ENCODE measurements around the gene PUSL1.
A peak's percentile ranks its signal among the peaks of the same experiment; 100 is the strongest.

The PUSL1 gene

DNA sequence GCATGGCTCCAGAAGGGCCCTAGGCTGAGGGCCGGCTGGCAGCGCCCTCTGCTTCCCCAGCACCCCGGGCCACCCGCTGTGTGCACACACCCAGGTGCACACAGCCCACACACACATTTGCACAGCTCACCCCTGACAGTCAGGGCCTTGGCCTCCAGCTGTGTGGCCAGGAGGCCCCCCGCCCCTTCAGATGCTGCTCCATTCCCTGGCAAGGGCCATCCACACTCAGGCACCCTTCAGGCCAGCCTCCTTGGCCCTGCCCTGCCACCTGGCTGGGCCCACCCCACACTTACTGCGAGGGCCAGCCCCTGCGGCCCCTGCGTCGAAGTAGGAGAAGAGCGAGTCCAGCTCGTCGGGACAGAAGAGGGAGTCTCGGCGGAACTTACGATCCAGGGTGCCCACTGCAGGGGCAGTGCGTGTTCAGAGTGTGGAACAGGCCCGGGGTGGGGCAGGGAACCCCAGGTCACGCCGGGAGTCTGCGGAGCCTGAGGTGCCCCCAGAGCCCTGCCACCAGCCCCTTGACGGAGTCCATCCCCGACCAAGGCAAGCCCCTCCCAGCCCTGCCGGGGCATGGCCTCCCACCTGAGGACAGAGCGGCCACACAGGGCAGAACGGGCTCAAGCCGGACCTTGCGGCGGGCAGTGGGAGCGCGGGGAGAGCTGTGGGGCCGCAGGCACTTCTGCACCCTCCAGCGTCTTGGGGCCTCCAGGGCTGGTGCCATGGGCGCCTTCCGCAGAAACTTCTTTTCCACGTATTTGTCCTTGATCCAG lies 13.1 kb upstream of the PUSL1 start:
- no peak for DNase-seq (ENCODE audit: low read depth)

DNA sequence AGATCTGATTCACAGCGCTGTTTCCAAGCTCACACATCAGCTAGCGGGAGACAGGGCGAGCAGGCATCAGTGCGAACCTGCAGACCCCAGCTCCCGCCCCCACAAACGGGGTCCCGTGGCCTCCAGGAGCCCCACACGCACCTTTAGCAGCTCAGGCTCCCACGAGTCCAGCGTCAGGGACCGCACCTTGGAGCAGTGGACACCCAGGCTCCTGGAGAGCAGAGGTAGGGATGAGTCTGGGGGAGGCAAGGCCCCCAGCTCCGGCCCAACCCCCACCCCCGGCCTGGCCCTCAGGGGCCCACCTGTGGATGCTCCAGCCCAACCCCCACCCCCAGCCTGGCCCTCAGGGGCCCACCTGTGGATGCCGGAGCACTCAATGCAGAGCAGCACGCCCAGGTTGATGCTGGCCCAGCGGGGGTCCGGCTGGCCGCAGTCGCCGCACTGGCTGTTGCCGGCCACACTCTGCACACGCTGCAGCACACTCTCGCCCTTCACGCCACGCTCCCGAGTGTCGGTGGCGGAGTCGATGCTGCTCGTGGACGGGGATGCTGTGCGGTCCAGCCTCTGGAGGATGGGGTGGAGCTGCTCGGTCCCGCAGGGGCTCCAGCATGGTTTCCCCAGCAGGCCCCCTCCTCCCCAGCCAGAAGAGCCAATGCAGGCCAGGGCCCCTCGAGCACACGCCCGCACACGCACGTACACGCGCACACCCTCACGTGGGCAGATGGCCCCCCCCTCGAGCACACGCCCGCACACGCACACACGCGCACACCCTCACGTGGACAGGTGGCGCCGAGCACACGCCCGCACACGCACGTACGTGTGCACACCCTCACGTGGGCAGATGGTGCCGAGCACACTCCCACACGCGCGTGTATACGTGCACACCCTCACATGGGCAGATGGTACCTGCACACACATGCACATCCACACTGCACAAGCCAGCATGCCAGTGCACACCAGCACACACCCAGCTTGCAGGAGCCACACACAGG lies 12.0 kb upstream of the PUSL1 start:
- no peak for DNase-seq (ENCODE audit: low read depth)

DNA sequence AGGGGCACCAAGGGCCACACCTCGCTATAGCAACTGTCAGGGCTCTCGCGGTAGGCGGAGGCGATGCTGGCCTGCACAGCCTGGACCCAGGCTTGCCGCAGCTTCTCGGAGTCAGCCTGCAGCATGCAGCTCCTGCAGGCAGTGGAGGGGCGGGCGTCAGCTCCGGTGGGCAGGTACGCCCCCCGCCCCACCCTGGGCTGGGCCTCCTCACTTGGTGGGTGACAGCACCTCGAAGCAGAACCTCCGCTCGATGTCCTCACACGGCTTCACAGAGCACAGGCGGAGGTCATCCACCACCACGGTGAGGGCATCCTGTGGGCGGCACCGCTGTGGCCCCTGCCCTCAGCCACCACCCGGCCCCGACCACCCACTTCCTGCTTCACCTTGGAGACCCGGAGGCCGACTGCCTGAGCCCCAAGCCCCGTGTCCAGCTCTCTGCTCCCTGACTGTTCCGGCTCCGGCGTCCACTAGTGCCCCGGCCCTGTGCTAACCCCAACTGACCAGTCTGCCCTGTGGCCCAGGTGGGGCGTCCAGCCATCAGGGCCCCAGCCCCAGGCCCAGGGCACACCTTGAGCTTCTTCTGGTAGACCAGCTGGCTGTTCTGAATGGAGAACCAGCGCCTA lies 10.5 kb upstream of the PUSL1 start:
- DNase-seq (ENCODE audit: low read depth): no peak

DNA sequence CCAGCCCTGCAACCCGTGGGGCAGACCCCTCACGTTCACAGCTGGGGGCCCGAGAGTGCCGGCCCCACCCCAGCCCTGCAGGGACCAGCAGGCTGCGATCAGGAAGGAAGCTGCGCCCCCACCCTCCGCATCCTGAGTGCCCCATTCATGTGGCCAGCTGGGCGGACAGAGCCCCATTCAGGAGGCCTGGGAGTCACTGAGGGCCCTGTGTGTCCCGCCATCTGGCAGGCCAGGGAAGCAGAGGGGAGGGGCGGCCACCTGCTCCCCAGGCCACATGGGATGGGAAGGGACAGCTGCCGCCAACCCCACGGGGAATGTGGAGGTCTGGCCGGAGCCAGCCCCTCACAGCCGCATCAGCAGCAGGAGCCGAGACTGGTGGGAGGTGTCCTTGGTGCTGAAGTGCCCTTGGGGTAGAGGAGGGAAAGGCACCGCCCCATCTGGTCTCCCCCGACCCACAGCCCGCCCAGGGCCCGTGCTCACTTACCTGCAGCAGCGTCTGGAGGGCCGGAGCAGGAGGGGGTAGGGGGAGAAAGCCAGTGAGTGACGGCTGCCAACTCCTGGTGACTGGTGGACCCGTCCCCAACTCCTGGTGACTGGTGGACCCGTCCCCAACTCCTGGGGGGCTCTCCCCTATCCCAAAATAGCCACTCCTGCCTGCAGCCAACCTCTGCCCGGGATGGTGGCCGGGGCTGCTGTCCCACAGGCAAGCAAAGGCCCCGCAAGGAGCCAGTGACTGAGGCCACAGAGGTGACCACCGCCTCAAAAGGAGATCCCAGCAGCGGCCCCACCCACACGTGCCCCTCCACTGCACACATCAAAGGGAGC lies 9.3 kb upstream of the PUSL1 start:
- DNase-seq (ENCODE audit: low read depth): no peak

DNA sequence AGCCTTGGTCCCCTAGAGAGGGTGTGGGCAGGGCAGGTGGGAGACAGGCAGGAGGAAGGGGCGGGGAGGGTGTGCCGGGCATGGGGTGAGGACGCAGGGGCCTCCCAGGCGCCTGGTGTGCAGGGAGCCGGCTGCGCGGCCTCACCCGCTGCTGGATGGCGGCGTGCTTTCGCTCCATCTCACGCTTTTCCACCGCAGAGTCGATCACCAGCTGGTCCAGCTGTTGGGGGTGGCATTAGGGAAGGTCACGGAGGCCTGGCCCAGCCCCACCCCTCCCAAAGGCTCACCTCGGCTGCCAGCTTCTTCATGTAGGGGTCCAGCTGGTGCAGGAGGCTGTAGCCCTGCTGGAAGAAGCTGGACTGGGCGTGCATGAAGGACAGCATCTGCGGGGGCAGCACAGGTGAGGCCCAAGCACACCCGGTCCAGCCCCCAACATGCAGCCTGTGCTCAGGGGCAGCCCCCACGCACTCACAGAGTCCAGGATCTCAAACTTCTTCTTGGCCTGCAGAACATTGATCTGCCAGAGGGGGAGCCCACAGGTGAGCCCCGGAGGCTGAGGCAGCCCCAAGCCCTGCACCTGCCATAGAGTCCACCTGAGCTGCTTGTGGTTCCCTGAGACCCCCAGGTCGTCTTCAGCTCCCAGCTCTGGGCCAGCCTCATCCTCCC lies 8.6 kb upstream of the PUSL1 start:
- no peak for DNase-seq (ENCODE audit: low read depth)

DNA sequence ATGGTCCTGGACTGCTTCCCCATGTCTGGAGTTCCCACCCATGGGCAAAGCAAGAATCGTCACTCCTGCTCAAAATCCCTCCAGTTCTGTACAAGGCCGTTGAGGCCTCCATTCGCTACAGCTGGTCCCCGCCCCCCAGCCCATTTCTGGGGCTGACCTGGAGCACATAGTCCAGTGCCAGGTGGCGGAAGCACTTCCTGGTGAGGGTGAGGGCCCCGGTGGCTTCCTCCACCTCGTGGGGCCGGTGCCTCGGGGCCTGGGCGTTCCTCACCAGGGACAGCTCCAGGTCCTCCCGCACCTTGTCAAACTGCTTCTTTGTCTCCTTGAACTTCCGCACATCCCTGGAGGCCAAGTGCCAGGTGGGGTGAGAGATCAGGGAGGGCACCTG lies 8.1 kb upstream of the PUSL1 start:
- DNase-seq (ENCODE audit: low read depth): no peak

DNA sequence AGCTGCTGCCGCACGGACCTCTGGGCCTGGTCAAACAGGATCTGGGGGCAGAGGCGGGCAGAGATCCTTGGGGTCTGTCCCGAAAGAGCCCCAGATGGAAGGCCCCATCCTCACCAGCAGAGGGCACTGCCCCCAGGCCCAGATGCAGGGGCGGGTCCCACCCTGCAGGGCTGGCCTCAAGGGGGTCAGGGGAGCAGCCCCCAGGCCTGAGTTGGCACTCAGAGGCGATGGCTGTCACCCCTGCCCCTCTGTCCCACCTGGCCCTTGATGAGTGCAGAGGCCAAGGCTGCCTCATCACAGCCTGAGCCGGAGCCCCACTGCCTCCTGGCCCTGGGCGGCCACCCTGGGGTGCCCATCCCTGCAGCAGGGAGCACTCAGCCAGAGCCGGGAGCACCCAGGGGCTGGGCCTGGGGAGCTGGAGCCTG lies 6.4 kb upstream of the PUSL1 start:
- no peak for DNase-seq (ENCODE audit: low read depth)

DNA sequence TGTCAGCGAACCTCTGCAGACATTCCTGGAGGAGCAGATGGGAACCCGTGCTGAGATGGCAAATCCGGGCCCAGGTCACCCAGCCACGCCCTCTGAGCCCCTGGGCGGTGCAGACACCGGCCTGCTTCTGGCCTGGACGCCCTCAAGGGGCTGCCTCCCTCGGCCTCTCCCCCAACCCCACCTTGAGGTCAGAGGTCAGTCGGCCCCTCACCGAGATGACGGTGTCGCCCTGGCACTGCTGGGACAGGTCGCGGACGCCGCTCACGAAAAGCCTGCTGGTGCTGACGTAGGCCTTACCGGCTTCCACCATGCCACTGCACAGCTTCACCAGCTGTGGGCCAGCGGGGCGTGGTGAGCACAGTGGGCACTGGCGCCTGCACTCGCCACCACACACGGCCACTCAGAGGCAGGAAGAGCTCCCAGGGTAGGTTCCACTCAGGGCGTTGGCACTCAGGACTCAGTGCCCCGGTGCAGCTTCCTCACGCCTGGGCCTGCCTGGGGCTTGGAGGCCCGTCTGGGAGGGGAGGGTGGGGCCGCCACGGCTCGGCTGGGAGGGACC lies 5.4 kb upstream of the PUSL1 start:
- DNase-seq (ENCODE audit: low read depth): no peak

DNA sequence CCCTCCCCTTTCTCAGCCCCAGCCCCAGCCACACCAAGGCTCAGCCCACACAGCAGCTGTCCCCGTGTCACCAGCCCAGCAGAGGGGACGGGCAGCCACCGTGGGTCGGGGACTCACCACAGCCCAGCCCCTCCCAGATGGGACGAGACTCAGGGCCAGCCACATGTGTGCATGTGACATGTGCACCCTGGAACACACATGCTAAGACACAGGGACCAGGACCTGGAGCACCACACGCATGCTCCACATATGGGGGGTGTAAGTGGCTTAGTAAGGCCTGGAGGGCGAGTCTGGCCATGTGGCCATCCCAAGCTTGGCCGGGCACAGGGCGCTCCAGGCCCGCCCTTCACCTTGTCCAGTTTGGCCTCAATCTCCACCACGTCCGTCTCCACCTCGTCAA lies 4.7 kb upstream of the PUSL1 start:
- no peak for DNase-seq (ENCODE audit: low read depth)

DNA sequence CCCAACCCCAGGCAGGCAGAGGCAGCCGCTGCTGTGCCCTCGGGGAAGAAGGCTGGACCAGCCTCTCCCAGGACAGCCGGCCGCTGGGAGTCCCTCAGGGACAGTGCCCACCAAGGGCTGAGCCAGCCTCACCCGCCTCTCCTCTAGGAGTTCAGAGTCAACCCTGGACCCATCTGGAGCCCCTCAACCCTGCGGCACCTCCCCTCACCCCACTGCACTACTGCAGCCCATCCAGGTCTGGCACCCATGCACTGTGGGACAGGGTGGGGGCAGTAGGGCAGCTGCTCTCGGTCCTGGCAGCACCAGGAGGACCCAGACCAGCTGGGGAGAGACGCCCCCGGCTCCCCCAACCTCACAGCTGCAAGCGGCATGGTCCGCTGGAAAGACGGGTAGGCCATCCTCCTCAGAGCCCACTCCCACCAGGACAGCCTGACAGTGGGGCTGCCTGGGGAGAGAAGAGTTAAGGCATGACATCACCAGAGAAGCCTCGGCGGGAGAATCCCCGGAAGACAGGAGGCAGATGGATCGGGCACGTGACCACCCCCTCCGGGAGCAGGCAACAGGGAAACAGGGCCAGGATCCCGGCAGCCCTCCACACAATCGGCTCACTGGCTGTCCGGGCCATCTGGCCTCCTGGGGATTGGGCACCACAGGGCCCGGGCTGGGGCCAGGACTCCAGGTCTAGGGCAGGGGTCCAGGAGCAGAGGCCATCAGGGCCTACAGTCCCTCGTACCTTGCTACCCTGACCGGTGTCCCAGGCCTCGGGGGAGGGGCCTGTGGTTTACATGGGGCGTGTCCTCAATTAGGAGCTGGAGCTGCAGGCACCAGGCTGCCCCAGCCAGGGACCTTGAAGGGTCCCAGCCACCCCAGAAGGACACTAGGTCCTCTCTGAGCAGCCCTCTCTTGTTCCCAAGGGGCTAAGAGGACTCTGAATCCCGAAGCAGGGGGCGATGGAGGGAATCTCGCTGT lies 3.8 kb upstream of the PUSL1 start:
- peak; percentile 68 for DNase-seq (ENCODE audit: low read depth)

DNA sequence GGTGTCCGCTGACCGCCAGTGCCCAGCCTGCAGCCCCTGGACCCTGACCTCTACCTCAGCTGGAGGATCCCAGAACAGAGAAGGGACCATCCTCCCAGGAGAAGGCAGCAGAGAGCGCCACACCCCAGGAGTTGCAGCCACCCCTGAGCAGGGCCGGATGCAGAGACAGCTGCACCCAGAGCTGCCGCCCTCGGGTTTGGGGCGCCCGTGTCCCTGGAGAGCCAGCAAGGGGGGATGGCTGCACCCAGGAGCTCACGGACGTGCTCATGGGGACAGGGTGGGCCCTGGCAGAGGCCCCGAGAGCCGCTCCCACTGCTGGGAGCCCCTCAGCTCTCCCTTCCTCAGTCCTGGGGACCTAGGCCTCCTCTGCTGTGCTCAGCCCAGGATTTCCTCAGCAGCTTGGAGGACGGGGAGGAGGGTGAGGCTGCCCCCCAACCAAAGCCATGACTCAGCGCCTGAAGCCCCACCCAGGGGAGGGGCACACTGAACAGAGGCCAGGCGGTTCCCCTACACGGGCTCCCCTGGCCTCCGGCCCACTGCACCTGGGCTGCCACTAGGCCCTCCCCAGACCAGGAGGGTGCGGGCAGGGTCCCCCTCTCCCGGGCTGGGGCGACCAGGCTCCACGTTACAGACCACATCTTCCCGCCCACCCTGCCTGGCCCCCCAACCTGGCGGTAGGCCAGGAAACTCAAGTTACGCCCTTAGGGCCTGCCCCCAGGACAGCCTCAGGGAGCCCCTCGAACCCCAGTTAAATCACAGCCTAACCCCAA lies 2.9 kb upstream of the PUSL1 start:
- peak; percentile 69 for DNase-seq (ENCODE audit: low read depth)

DNA sequence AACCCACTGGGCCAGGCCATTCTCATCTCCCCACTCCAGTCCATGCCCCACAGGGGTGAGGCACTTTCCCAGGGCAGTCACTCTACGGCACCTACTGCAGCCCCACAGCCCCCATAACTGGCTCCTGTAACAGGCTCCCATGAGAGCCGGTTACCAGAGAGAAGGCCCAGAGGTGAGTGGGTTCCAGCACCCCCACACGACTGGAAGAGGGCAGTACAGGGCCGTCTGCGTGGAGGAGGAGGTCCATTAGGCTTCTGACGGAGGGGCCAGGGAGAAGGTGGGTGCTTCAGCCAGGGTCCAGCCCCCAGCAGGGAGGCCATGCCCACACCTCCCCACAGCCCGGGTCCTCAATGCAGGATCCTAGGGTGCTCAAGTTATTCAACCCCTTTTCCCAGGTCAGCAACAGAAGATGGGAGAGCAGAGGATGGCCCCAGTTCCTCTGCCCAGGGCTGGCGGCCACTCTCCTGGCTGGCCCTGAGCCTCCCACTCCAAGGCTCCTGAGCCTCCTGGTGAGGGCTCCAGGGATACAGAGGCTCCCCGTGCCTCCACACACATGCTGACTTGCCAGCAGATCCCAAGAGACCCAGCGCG lies 2.2 kb upstream of the PUSL1 start:
- DNase-seq (ENCODE audit: low read depth): no peak

DNA sequence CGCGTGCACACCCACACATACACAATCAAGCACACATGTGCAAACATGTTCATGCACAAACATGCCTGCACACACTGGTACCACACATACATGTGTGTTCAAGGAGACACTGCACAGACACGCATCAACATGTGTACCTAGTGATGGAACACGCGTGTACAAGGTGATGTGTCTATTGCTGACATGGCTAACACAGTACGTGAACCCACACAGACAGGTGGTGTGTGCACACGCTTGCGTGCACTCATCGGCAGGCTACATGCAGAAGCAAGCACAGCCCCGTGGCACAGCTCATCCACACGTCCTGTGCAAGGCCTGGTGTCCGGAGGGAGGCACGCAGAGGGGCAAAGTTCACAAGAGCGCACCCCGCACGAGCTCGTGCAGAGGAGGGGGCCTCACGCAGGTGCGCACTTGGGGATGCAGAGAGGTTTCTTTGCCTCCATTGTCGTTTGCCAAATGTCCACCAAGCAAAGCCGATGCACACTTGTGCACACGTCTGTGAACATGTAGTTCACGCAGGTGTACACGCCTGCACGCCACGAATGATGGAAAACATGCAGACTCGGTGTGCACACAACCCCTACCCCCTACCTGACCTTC lies 1.6 kb upstream of the PUSL1 start:
- no peak for DNase-seq (ENCODE audit: low read depth)

DNA sequence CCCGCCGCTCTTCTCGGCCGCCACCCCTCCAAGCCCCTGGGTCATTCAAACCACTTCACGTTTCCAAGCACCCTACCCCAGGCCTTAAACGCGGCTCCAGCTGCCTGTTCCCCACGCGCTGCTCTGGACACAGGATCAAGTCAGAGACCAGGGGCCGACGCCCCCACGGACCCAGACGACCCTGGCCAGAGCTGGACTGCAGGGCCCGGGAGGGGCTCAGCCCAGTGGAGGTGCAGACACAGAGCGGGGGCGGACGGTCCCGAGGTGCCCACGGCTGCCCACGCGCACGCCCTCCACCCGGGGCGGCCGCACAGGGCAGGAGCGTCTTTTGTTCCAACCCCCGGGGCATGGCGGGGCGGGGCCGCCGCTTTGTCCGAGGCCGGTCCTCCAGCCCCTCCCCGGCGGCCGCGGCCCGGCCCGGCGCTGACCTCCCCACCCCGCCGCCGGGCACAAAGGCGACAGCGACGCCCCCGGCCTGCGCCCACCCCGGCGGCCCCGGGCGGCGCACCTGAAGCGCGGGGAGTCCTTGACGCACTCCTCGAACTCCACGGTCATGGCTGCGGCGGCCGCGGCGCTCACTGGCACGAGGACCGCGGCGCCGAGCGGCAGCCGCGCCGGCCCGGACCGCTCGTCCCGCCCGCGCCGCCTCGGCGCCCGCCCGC lies 1.0 kb upstream of the PUSL1 start:
- DNase-seq (ENCODE audit: low read depth): peak; percentile 40

DNA sequence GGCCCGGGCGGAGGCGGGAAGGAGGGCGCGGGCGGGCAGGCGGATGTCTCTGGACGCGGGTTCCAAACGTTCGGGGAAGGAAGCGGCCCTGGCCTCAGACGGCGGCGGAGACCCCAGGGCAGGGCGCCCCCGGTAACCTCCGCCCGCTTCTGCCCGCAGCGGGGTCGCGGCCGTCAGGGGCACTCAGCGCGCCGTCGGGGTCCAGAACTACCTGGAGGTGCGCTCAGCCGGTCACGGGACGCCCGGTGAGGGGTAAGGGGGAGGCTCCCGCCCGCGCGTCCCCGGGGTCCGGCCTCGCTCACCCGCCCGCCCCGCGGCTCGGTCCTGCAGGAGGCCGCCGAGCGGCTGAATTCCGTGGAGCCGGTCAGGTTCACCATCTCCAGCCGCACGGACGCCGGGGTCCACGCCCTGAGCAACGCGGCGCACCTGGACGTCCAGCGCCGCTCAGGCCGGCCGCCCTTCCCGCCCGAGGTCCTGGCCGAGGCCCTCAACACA lies 406 bp downstream of the PUSL1 start:
- no peak for DNase-seq (ENCODE audit: low read depth)

DNA sequence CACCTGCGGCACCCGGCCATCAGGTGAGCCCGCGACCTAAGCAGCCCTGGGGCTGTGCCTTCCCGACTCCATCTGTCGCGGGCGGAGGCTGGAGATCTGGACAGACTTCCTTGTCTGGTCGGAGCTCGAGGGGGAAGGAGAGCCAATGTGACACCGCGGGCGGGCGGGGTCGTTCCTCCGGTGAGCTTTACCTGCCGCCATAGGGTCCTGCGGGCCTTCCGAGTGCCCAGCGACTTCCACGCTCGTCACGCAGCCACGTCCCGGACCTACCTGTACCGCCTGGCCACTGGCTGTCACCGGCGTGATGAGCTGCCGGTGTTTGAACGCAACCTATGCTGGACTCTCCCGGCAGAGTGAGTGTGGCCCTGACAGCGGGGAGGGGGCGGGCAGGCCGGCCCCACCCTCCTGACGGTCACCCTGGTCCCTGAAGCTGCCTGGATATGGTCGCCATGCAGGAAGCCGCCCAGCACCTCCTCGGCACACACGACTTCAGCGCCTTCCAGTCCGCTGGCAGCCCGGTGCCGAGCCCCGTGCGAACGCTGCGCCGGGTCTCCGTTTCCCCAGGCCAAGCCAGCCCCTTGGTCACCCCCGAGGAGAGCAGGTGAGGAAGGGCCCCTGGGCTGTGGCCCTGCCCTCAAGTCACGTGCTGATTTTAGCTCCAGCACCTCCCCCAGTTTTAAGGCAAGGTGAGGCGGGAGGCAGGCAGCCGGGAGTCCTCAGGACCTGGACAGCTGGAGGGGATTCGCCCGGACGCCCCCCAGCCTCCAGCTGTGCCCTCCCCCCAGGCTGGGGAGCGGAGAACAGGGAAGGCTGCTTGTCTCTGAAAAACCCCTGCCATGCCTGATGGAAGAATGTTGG lies 1.1 kb downstream of the PUSL1 start:
- no peak for DNase-seq (ENCODE audit: low read depth)

DNA sequence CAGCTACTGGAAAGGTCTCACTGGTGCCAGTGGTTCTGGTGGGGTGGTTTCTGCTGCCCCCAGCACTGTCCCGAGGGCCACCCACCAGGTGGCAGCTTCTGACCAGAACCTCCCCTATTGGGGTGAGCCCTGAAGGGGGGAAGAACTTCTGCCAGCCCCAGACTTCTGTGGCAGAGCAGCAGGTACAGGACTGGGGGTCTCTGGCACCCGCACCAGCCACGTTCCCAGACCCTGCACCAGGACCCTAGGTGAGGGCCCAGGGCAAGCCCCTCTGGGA lies 1.6 kb downstream of the PUSL1 start:
- DNase-seq (ENCODE audit: low read depth): no peak

Data from fibroblast of gingiva (primary cell).